GM12891 (cell line): ENCODE results near the gene PIM3.
A peak's percentile ranks its signal among the peaks of the same experiment; 100 is the strongest.

Experiments used
- DNase-seq: peaks from one replicate; pipeline ENCODE4 v3.0.0; 2011; ENCODE audit warnings: low spot score; ENCODE audit not compliant: insufficient read length
- FAIRE-seq: peaks from 2 replicates; lab custom pipeline; 2011; peaks lifted over from hg19 to GRCh38; lab: Jason Lieb, UNC
- PAX5 ChIP-seq: IDR thresholded peaks from 2 replicates; pipeline ENCODE4 v1.6.1; 2011; ENCODE audit warnings: low read length, moderate library complexity, mild to moderate bottlenecking; ENCODE audit not compliant: insufficient read depth, severe bottlenecking
- POLR2A ChIP-seq: IDR thresholded peaks from 2 replicates; pipeline ENCODE4 v1.6.1; 2011; ENCODE audit warnings: low read depth, low read length, control low read depth
- POLR2AphosphoS5 ChIP-seq: IDR thresholded peaks from 2 replicates; pipeline ENCODE4 v1.6.1; 2011; ENCODE audit warnings: low read depth, low read length, control low read depth
- POU2F2 ChIP-seq: IDR thresholded peaks from 2 replicates; pipeline ENCODE4 v1.6.1; 2011; ENCODE audit warnings: low read depth, mild to moderate bottlenecking, control low read depth, low read length, moderate library complexity
- SPI1 ChIP-seq: IDR thresholded peaks from 2 replicates; pipeline ENCODE4 v1.6.1; 2011; ENCODE audit warnings: low read depth, low read length, control low read depth
- TAF1 ChIP-seq: IDR thresholded peaks from 2 replicates; pipeline ENCODE4 v1.6.1; 2011; ENCODE audit warnings: low read depth, low read length, control low read depth

Gene PIM3

DNA sequence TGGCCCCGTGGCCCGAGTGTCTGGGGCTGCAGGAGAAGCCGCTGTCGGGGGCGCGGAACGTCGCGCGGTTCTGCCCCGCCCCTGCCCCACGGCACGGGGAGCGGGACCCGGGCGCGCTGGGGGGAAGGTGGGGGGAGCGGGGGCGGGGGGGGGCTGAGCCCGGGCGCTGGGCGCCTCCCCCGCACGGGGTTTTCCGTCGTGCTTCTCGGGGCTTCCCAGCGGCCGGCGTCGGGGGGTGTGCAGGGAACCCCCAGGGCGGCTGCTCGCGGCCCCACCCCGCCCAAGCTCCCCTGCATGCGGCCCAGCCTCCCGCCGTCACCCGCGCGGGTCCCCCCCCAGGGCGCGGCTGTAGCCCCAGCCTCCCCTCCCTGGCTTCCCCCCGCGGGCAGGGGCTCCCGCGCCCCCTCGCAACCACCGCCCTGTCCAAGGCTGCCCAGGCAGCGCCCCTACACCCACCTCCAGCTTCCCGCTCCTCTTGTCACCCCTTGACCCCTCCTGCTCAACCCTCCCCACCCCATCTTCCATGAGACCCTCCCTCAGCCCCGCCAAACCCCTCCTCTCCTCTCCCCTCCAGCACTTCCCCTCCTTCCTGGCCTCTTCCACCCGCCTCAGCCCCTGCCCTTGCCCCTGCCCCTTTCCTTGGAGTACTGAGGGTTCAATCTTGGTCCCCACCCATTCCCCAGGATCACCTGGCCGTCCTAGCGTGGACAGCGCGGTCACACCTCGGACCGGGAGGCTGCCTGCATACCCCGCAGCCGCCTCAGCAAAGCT lies 50.3 kb downstream of the PIM3 start:
- TF ChIP-seq POLR2AphosphoS5, result no peak
- TF ChIP-seq TAF1, result no peak
- peak; percentile 69 for DNase-seq
- FAIRE-seq, result no peak

DNA sequence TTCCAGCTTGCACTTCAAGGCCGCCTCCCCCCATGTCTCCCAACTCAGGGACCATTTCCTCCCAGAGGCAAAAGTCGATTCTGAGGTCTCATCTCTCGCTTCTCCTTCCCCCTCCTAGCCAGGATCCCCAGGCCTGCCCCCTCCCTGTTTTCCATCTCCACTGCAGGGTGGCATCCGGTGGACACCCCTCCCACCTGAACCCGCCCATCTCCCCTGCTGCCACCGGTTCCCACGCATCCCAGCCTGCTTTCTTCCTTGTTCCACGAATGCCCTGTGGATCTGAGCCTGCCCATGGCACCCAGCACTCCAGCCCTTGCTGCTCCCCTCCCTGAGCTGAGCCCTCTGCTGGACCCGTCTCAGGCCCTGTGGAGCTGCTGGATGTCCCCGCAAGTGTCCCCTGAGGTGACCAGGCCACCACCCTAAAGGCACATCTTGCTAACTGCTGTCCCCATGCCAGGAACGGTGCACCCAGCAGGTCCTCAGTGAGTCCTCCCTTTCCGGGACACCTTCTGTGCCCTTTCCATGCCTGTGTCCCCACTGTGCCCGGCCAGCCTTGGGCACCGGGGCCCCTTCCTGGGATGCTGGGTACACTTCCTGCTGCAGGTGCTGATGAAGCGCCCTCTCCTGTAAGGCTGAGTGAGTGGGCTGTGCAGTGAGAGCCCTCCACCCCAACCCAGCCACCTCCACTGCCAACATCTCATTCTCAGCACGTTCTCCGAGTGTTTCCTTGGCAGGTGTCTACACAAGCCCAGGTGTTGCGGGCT lies 51.1 kb downstream of the PIM3 start:
- TF ChIP-seq PAX5, result no peak
- TF ChIP-seq POU2F2, result no peak
- TF ChIP-seq POLR2AphosphoS5, result no peak
- TF ChIP-seq SPI1, result no peak
- TF ChIP-seq TAF1, result no peak
- no peak for FAIRE-seq
- DNase-seq, result peak; percentile 45

DNA sequence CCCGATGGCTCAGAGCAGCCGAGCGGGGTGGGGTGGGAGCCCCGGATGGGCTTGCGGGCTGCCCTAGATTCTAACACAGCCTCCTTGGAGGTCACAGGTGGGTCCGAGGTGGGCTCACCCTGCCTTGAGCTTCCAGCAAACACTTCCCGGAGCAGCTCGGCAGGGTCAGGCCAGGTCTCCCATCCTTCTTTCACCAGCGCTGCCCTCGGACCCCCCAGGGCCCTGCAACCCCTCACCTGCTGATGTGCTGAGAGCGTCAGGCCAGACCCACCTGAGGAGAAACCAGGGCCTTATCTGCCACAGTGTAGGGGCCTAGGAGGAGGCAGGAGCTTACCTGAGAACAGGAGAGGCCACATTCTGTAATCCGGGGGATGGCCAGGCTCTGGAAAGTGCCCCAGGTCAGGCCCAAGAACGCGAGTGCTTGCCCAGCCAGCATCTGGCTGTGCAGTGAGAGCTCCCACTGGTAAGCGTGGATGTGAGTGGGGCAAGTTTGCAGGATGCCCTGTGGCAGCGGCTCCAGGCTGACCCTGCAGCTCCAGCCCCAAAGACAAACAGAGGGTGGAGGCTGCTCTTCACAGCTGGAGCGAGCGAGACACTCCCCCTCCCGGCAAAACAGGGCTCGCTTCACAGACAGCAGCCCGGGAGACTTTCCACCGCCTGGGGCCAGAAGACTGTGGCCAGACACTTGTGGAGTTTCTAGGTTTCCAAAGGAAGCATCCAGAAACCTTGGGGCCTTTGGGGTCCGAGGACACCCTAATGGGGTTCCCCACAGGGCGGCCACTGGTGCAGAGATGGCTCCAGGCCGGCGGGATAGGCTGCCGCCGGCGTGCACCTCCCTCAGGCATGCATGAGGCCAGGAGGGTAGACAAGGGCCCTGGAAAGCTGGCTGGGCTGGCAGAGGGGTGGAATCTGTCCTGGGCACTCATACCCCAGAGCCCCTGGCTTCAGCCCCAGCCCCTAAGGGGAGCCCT lies 51.9 kb downstream of the PIM3 start, which contains the start of gene IL17REL:
TSS of gene IL17REL (minus strand) at position 555 of the 971 bp plus-strand sequence. CDS start at position 436, 119 bp downstream.
- no peak for FAIRE-seq
- DNase-seq, result peak; percentile 25
- TF ChIP-seq POLR2A (no peak), POU2F2 (no peak), POLR2AphosphoS5 (no peak), SPI1 (no peak), TAF1 (no peak), PAX5 (no peak)
